ENCODE results near the gene ALG12.

DNA sequence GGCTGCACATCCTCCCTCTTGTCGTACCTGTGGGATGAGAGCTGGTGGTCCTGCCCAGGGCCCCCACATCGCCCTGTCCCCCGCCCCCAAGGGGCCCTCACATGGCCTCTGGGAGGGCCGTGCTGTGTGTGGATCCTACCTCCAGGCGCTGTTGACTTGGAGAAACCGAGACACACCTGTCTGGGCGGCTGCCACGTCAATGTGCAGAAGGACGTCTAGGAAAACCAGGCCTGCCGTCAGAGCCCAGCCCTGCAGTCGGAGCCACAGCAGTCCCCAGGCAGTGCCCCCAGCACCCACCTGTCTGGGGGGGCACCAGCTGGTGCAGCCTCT, 14.2 kb downstream of the ALG12 start:
- no peak for TF ChIP-seq CTCF (IDR thresholded peaks at IDR 0.05)
- no peak for TF ChIP-seq POLR2A (IDR thresholded peaks at IDR 0.05)
- TF ChIP-seq EP300 (IDR thresholded peaks at IDR 0.05), result no peak
